H9 (cell line): Measurements from ENCODE around the gene UTP14A. TPM values are rescaled to one million over a fixed set of nuclear protein-coding genes. Genes with fewer than 3 reads are reported as not detected.

Experiments
- DNase-seq: peaks from one replicate; pipeline ENCODE4 v3.0.0-alpha.2; 2017
- H2AFZ ChIP-seq: one replicate; pipeline ENCODE4 v1.6.1; 2013; ENCODE audit warnings: mild to moderate bottlenecking, low read length, control low read depth, moderate library complexity
- H2AK5ac ChIP-seq: 2 replicates; pipeline ENCODE4 v1.6.1; 2013; ENCODE audit warnings: low read length, control low read depth, mixed read lengths; ENCODE audit not compliant: insufficient read length
- H2BK120ac ChIP-seq: one replicate; pipeline ENCODE4 v1.6.1; 2013; ENCODE audit warnings: low read depth, mild to moderate bottlenecking, low read length, control low read depth, inconsistent platforms; ENCODE audit not compliant: poor library complexity, severe bottlenecking
- H2BK12ac ChIP-seq: 2 replicates; pipeline ENCODE4 v1.6.1; 2013; ENCODE audit warnings: low read length, control low read depth, mixed read lengths, low read depth; ENCODE audit not compliant: insufficient read length
- H2BK15ac ChIP-seq: 2 replicates; pipeline ENCODE4 v1.6.1; 2013; ENCODE audit warnings: low read depth, low read length, control low read depth
- H2BK20ac ChIP-seq: one replicate; pipeline ENCODE4 v1.6.1; 2013; ENCODE audit warnings: low read depth, mild to moderate bottlenecking, low read length, control low read depth, inconsistent platforms; ENCODE audit not compliant: poor library complexity, severe bottlenecking
- H2BK5ac ChIP-seq: 2 replicates; pipeline ENCODE4 v1.6.1; 2013; ENCODE audit warnings: low read length, control low read depth, mixed read lengths; ENCODE audit not compliant: insufficient read length
- H3K14ac ChIP-seq: 2 replicates; pipeline ENCODE4 v1.6.1; 2013; ENCODE audit warnings: low read length, control low read depth; ENCODE audit not compliant: insufficient read depth
- H3K18ac ChIP-seq: 2 replicates; pipeline ENCODE4 v1.6.1; 2013; ENCODE audit warnings: low read depth, mild to moderate bottlenecking, mixed read lengths, low read length, control low read depth; ENCODE audit not compliant: insufficient read length
- H3K23ac ChIP-seq: 2 replicates; pipeline ENCODE4 v1.6.1; 2013; ENCODE audit warnings: low read length, control low read depth, mixed read lengths, low read depth; ENCODE audit not compliant: insufficient read length
- H3K23me2 ChIP-seq: 2 replicates; pipeline ENCODE4 v1.6.1; 2013; ENCODE audit warnings: low read depth, mild to moderate bottlenecking, mixed read lengths, low read length, control low read depth; ENCODE audit not compliant: insufficient read length, poor library complexity, severe bottlenecking
- H3K27ac ChIP-seq: 2 replicates; pipeline ENCODE4 v1.5.1; 2013; ENCODE audit warnings: low read length, control low read depth, mixed read lengths, low read depth; ENCODE audit not compliant: insufficient read length
- H3K27me3 ChIP-seq: 2 replicates; pipeline ENCODE4 v1.6.1; 2013; ENCODE audit warnings: low read length, control low read depth, inconsistent platforms; ENCODE audit not compliant: insufficient read depth
- H3K4ac ChIP-seq: 2 replicates; pipeline ENCODE4 v1.6.1; 2013; ENCODE audit warnings: low read depth, mild to moderate bottlenecking, control low read depth, inconsistent platforms, low read length, moderate library complexity
- H3K4me1 ChIP-seq: 2 replicates; pipeline ENCODE4 v1.6.1; 2013; ENCODE audit warnings: low read length, control low read depth, inconsistent platforms; ENCODE audit not compliant: insufficient read depth
- H3K4me2 ChIP-seq: 2 replicates; pipeline ENCODE4 v1.6.1; 2013; ENCODE audit warnings: low read length, control low read depth, mixed read lengths; ENCODE audit not compliant: insufficient read length, insufficient read depth
- H3K56ac ChIP-seq: 2 replicates; pipeline ENCODE4 v1.6.1; 2013; ENCODE audit warnings: low read depth, mild to moderate bottlenecking, mixed read lengths, low read length, control low read depth; ENCODE audit not compliant: insufficient read length
- H3K79me1 ChIP-seq: 2 replicates; pipeline ENCODE4 v1.6.1; 2013; ENCODE audit warnings: low read depth, mild to moderate bottlenecking, moderate library complexity, low read length, control low read depth, inconsistent platforms; ENCODE audit not compliant: insufficient read depth, poor library complexity, severe bottlenecking
- H3K79me2 ChIP-seq: 2 replicates; pipeline ENCODE4 v1.6.1; 2013; ENCODE audit warnings: low read length, control low read depth, inconsistent platforms; ENCODE audit not compliant: insufficient read depth
- H3K9ac ChIP-seq: 2 replicates; pipeline ENCODE4 v1.6.1; 2013; ENCODE audit warnings: low read length, control low read depth, mixed read lengths; ENCODE audit not compliant: insufficient read length; ENCODE audit errors: extremely low read depth
- H3K9me3 ChIP-seq: one replicate; pipeline ENCODE4 v1.6.1; 2013; ENCODE audit warnings: low read depth, low read length, inconsistent platforms; ENCODE audit not compliant: control insufficient read depth
- H3T11ph ChIP-seq: one replicate; pipeline ENCODE4 v1.6.1; 2013; ENCODE audit warnings: mild to moderate bottlenecking, low read length, control low read depth, inconsistent platforms
- H4K20me1 ChIP-seq: one replicate; pipeline ENCODE4 v1.6.1; 2013; ENCODE audit not compliant: control insufficient read depth, insufficient read length, insufficient read depth
- H4K5ac ChIP-seq: 2 replicates; pipeline ENCODE4 v1.6.1; 2013; ENCODE audit warnings: low read depth, mild to moderate bottlenecking, mixed read lengths, low read length, control low read depth; ENCODE audit not compliant: insufficient read length
- H4K8ac ChIP-seq: replicated peaks from 2 replicates; pipeline ENCODE4 v1.6.1; 2013; ENCODE audit warnings: low read length, control low read depth, mixed read lengths, low read depth; ENCODE audit not compliant: insufficient read length
- H4K91ac ChIP-seq: 2 replicates; pipeline ENCODE4 v1.6.1; 2013; ENCODE audit warnings: low read depth, mild to moderate bottlenecking, moderate library complexity, mixed read lengths, low read length, control low read depth; ENCODE audit not compliant: insufficient read length
- H3K27ac Mint-ChIP-seq, 3 experiments: 2 replicates in 2 of 3; 3 replicates in 1 of 3; pipeline ENCODE4 v1.8.0; 2020 to 2021; ENCODE audit warnings: mixed read lengths in 3 of 3, mild to moderate bottlenecking in 1 of 3, moderate library complexity in 1 of 3
- H3K27me3 Mint-ChIP-seq: 2 replicates; pipeline ENCODE4 v1.8.0; 2021; ENCODE audit warnings: low read depth, mild to moderate bottlenecking, moderate library complexity, mixed read lengths
- H3K36me3 Mint-ChIP-seq, 3 experiments: 2 replicates in 2 of 3; 3 replicates in 1 of 3; pipeline ENCODE4 v1.8.0; 2020 to 2021; ENCODE audit warnings: low read depth in 3 of 3, mixed read lengths in 3 of 3; ENCODE audit not compliant: insufficient read depth in 1 of 3
- H3K4me1 Mint-ChIP-seq, 2 experiments: 2 replicates each; pipeline ENCODE4 v1.8.0; 2020; ENCODE audit warnings: mixed read lengths in 2 of 2
- H3K4me3 Mint-ChIP-seq, 2 experiments: 2 replicates in 1 of 2; 3 replicates in 1 of 2; pipeline ENCODE4 v1.8.0; 2020 to 2021; ENCODE audit warnings: mild to moderate bottlenecking in 2 of 2, mixed read lengths in 2 of 2, moderate library complexity in 1 of 2
- H3K9me3 Mint-ChIP-seq, 2 experiments: 2 replicates in 1 of 2; 3 replicates in 1 of 2; pipeline ENCODE4 v1.8.0; 2020; ENCODE audit warnings: mild to moderate bottlenecking in 2 of 2, mixed read lengths in 2 of 2, moderate library complexity in 1 of 2
- WGBS: extraction: QIAGEN DNeasy Blood & Tissue Kit; methylation state at CpG from one replicate; pipeline ENCODE4 v1.1.7; 2013; ENCODE audit warnings: missing lambda C conversion rate, low lambda C conversion rate, mixed read lengths; ENCODE audit not compliant: insufficient read length; ENCODE audit errors: extremely low coverage; 5-methylcytosine and 5-hydroxymethylcytosine counted together
- total RNA-seq: library from RNA; stranded (reverse); gene quantifications from 2 replicates; pipeline ENCODE4 v1.2.1, GENCODE V29; 2021
- TF ChIP-seq, protein P1 (sequence below): fragments of 200-600 bp; sonication (generic); conservative IDR thresholded peaks from 3 replicates; pipeline ENCODE4 v1.8.0; 2021; ENCODE audit warnings: antibody characterized with exemption, mild to moderate bottlenecking

UTP14A gene
- total RNA-seq, 1 experiment from 2014 or later, result 37.0 TPM

DNA sequence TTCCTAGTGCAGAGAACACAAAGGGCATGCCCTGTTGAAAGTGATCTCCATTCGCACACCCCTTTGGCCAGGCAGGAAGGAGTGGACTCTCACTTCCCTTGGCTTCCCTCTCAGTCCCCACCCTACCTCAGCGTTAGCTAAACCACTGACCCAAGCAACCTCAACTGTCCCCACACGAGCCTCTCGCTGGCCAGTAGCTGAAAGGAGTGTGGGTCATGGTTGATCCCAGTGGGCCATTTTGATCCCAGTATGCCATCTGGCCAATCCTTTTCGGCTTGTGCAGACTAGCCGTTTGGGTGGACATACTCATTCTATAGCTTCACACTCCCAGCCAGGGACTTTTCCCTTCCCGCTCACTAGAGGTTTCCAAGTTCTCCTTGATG, 52.1 kb downstream of the UTP14A start:
- Histone ChIP-seq H2BK120ac (no peak overlapping the region), H4K5ac (no peak overlapping the region), H4K91ac (no peak overlapping the region), H2AFZ (no peak overlapping the region), H3K4me2 (peak overlapping the region; percentile 59), H3K18ac (no peak overlapping the region), H3K27me3 (peaks cover 61% of the 10 kb centered on the region), H3K9me3 (peaks cover 19% of the 10 kb centered on the region), H3K79me1 (no peaks in the 10 kb centered on the region), H2AK5ac (no peak overlapping the region), H2BK12ac (no peak overlapping the region), H3K79me2 (no peaks in the 10 kb centered on the region), H3K23me2 (peaks cover 16% of the 10 kb centered on the region), H2BK5ac (no peak overlapping the region), H3K4ac (no peak overlapping the region), H3K27ac (no peak overlapping the region), H3K9ac (no peak overlapping the region), H3T11ph (no peak overlapping the region), H2BK15ac (no peak overlapping the region), H4K20me1 (no peaks in the 10 kb centered on the region), H3K4me1 (no peaks in the 10 kb centered on the region), H4K8ac (no peak overlapping the region), H3K23ac (no peak overlapping the region), H3K56ac (no peak overlapping the region), H3K14ac (no peak overlapping the region), H2BK20ac (no peak overlapping the region)
- Mint-ChIP-seq H3K4me1 (peaks cover 22 to 39% of the 10 kb centered on the region in 2 experiments), H3K4me3 (peak overlapping the region; percentile 70 to 87), H3K9me3 (peaks cover 0 to 87% of the 10 kb centered on the region in 2 experiments; a peak in 2 of 5 replicates), H3K27ac (no peak overlapping the region), H3K36me3 (peaks cover 0 to 5% (median 0%) of the 10 kb centered on the region in 3 experiments; a peak in 1 of 7 replicates), H3K27me3 (peaks cover 89% of the 10 kb centered on the region)
- TF ChIP-seq, protein P1, sequence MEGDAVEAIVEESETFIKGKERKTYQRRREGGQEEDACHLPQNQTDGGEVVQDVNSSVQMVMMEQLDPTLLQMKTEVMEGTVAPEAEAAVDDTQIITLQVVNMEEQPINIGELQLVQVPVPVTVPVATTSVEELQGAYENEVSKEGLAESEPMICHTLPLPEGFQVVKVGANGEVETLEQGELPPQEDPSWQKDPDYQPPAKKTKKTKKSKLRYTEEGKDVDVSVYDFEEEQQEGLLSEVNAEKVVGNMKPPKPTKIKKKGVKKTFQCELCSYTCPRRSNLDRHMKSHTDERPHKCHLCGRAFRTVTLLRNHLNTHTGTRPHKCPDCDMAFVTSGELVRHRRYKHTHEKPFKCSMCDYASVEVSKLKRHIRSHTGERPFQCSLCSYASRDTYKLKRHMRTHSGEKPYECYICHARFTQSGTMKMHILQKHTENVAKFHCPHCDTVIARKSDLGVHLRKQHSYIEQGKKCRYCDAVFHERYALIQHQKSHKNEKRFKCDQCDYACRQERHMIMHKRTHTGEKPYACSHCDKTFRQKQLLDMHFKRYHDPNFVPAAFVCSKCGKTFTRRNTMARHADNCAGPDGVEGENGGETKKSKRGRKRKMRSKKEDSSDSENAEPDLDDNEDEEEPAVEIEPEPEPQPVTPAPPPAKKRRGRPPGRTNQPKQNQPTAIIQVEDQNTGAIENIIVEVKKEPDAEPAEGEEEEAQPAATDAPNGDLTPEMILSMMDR, result no peak
- no CpG with 5 or more reads among the region's 7 CpGs for WGBS
- DNase-seq, result no peak
